Thyroid gland (tissue), 4 donors: ENCODE measurements around the gene SIK3.

Experiments used
- POLR2A ChIP-seq, 2 donors: fragments of 450-650 bp; IDR thresholded peaks; one replicate each; pipeline ENCODE4 v1.6.1; 2017; ENCODE audit warnings: antibody characterized with exemption in 2 of 2, mild to moderate bottlenecking in 2 of 2, moderate library complexity in 1 of 2
- TF ChIP-seq, protein P1 (sequence below), 6 experiments: fragments of 200-600 bp in 3 of 6; fragments of 450-650 bp in 3 of 6; sonication (generic) in 3 of 6; IDR thresholded peaks; one replicate each; pipeline ENCODE4 v1.5.1; 2016 to 2019; ENCODE audit warnings: antibody characterized with exemption in 6 of 6, mild to moderate bottlenecking in 2 of 6, inconsistent platforms in 1 of 6, moderate library complexity in 1 of 6

DNA sequence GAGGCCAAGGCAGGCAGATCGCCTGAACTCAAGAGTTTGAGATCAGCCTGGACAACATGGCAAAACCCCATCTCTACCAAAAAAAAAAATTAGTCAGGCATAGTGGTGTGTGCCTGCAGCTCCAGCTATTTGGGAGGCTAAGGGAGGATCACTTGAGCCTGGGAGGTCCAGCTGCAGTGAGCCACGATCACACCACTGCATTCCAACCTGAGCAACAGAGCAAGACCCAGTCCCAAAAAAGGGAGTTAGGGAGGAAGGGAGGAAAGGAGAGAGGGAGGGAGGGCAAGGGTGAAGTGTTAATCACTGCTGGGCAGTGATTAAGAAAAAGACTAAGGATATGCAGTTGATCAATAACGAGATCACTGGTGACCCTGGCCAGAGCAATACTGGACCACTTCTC is 204.8 kb downstream of the SIK3 start:
- TF ChIP-seq, protein P1, sequence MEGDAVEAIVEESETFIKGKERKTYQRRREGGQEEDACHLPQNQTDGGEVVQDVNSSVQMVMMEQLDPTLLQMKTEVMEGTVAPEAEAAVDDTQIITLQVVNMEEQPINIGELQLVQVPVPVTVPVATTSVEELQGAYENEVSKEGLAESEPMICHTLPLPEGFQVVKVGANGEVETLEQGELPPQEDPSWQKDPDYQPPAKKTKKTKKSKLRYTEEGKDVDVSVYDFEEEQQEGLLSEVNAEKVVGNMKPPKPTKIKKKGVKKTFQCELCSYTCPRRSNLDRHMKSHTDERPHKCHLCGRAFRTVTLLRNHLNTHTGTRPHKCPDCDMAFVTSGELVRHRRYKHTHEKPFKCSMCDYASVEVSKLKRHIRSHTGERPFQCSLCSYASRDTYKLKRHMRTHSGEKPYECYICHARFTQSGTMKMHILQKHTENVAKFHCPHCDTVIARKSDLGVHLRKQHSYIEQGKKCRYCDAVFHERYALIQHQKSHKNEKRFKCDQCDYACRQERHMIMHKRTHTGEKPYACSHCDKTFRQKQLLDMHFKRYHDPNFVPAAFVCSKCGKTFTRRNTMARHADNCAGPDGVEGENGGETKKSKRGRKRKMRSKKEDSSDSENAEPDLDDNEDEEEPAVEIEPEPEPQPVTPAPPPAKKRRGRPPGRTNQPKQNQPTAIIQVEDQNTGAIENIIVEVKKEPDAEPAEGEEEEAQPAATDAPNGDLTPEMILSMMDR (IDR thresholded peaks at IDR 0.05): no peak
- TF ChIP-seq POLR2A (IDR thresholded peaks at IDR 0.05): no peak
